ENCODE measurements around the gene GPR146. TPM values are rescaled to one million over a fixed set of nuclear protein-coding genes. Genes with fewer than 3 reads are reported as not detected.

GPR146 gene
- polyA plus RNA-seq, 3 donors: 0.48 to 0.92 (median 0.48) TPM

DNA sequence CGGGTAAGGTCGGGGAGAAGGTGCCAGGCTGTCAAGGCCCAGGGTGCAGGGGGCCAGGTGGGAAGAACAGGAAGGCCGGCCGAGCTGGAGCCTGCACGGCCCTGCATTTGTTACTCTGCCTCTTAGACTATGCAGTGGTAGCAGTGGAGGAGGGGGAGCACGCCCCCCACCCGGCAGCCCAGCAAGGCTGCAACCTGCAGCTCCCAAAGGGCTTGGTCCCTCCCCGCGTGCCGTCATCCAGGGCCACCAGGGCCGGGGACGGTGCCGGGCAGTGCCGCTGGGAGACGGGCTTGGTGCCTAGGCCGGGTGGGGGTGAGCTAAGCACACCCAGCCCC lies 36.5 kb downstream of the GPR146 start:
- TF ChIP-seq, protein P1, sequence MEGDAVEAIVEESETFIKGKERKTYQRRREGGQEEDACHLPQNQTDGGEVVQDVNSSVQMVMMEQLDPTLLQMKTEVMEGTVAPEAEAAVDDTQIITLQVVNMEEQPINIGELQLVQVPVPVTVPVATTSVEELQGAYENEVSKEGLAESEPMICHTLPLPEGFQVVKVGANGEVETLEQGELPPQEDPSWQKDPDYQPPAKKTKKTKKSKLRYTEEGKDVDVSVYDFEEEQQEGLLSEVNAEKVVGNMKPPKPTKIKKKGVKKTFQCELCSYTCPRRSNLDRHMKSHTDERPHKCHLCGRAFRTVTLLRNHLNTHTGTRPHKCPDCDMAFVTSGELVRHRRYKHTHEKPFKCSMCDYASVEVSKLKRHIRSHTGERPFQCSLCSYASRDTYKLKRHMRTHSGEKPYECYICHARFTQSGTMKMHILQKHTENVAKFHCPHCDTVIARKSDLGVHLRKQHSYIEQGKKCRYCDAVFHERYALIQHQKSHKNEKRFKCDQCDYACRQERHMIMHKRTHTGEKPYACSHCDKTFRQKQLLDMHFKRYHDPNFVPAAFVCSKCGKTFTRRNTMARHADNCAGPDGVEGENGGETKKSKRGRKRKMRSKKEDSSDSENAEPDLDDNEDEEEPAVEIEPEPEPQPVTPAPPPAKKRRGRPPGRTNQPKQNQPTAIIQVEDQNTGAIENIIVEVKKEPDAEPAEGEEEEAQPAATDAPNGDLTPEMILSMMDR (IDR thresholded peaks at IDR 0.05): no peak
- no peak overlapping the region for H3K27ac Mint-ChIP-seq
- no peak overlapping the region for H3K4me2 ChIP-seq (replicated peaks; ENCODE audit: extremely low read depth, low read length, poor library complexity, severe bottlenecking)
- H3K9me3 Mint-ChIP-seq: no peaks in the 10 kb centered on the region
- H3K4me1 Mint-ChIP-seq: no peaks in the 10 kb centered on the region
- no peak overlapping the region for H3K27ac ChIP-seq (ENCODE audit: low read depth in 1 of 2, low read length in 2 of 2)
- H3K4me3 ChIP-seq (replicated peaks in 1 of 3; ENCODE audit: low read depth in 2 of 3, low read length in 3 of 3): no peak overlapping the region
- intact Hi-C loops (cut with micrococcal nuclease): no loop called here
- no peak overlapping the region for H2AFZ ChIP-seq (ENCODE audit: insufficient read depth, low read depth, low read length, poor library complexity, severe bottlenecking)
- H3K27me3 Mint-ChIP-seq (ENCODE audit: low read depth in 3 of 3): peaks cover 3 to 4% (median 4%) of the 10 kb centered on the region in 3 donors
- WGBS (ENCODE audit: insufficient coverage): 93% methylated on average over 15 of the region's 16 CpGs
- no peaks in the 10 kb centered on the region for H4K20me1 ChIP-seq (ENCODE audit: insufficient read depth, low read length)
- no peak for DNase-seq
- H3K4me1 ChIP-seq (ENCODE audit: control insufficient read depth in 1 of 2, insufficient read depth in 2 of 2, low read length in 2 of 2): no peaks in the 10 kb centered on the region
- H3K4me3 Mint-ChIP-seq: no peak overlapping the region
- H3K36me3 ChIP-seq (replicated peaks in 1 of 2; ENCODE audit: control insufficient read depth in 1 of 2, insufficient read depth in 2 of 2, low read length in 2 of 2): no peaks in the 10 kb centered on the region
- H3K27me3 ChIP-seq (ENCODE audit: control insufficient read depth in 2 of 2, insufficient read depth in 2 of 2, low read length in 2 of 2): no peaks in the 10 kb centered on the region
- H3K36me3 Mint-ChIP-seq: no peaks in the 10 kb centered on the region
- H3K9me3 ChIP-seq (replicated peaks in 1 of 2; ENCODE audit: control insufficient read depth in 1 of 2, insufficient read depth in 1 of 2, low read length in 2 of 2): no peaks in the 10 kb centered on the region
- no peak overlapping the region for H3K9ac ChIP-seq (ENCODE audit: insufficient read depth, low read length, poor library complexity, severe bottlenecking)
- H3K79me2 ChIP-seq (ENCODE audit: insufficient read depth, low read length): no peaks in the 10 kb centered on the region

DNA sequence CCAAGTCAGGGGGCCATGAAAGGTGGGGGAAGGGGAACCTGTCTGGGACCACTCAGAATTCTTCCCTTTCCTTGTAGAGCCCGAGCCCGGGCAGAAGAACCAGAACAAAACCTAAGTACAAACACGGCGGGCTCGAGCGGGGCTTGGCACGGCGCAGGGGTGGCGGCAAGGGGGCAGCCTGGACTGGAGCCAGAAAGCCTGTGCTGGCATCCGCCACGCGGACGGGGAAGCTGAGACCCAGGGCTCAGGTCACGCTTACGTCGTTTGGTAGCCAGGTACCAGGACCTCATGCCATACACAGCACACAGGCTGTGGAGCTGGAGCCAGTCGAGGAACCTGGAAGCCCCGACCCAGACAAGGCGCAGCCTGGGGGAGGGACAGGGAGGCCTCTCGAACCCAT lies 37.0 kb downstream of the GPR146 start:
- Histone ChIP-seq H3K9ac (ENCODE audit: insufficient read depth, low read length, poor library complexity, severe bottlenecking) (no peak overlapping the region), H2AFZ (ENCODE audit: insufficient read depth, low read depth, low read length, poor library complexity, severe bottlenecking) (no peak overlapping the region), H3K27me3 (ENCODE audit: control insufficient read depth in 2 of 2, insufficient read depth in 2 of 2, low read length in 2 of 2) (no peaks in the 10 kb centered on the region), H3K27ac (ENCODE audit: low read depth in 1 of 2, low read length in 2 of 2) (no peak overlapping the region), H3K9me3 (replicated peaks in 1 of 2; ENCODE audit: control insufficient read depth in 1 of 2, insufficient read depth in 1 of 2, low read length in 2 of 2) (no peaks in the 10 kb centered on the region), H3K4me2 (replicated peaks; ENCODE audit: extremely low read depth, low read length, poor library complexity, severe bottlenecking) (no peak overlapping the region), H3K36me3 (replicated peaks in 1 of 2; ENCODE audit: control insufficient read depth in 1 of 2, insufficient read depth in 2 of 2, low read length in 2 of 2) (no peaks in the 10 kb centered on the region), H3K79me2 (ENCODE audit: insufficient read depth, low read length) (no peaks in the 10 kb centered on the region), H3K4me1 (ENCODE audit: control insufficient read depth in 1 of 2, insufficient read depth in 2 of 2, low read length in 2 of 2) (peaks cover 0 to 1% of the 10 kb centered on the region in 2 donors), H4K20me1 (ENCODE audit: insufficient read depth, low read length) (no peaks in the 10 kb centered on the region), H3K4me3 (replicated peaks in 1 of 3; ENCODE audit: low read depth in 2 of 3, low read length in 3 of 3) (no peak overlapping the region)
- no peak for DNase-seq
- WGBS (ENCODE audit: insufficient coverage): 90% methylated on average over 13 of the region's 20 CpGs
- TF ChIP-seq, protein P1 (IDR thresholded peaks at IDR 0.05): no peak
- Mint-ChIP-seq H3K36me3 (no peaks in the 10 kb centered on the region), H3K9me3 (no peaks in the 10 kb centered on the region), H3K4me3 (no peak overlapping the region), H3K4me1 (no peaks in the 10 kb centered on the region), H3K27ac (no peak overlapping the region), H3K27me3 (ENCODE audit: low read depth in 3 of 3) (peaks cover 2 to 4% (median 3%) of the 10 kb centered on the region in 3 donors)
- intact Hi-C loops (cut with micrococcal nuclease): no loop called here

Measured in CD14-positive monocyte (primary cell).